Iris pigment epithelial cell (primary cell): ENCODE measurements around the gene KLHL6.
A peak's percentile ranks its signal among the peaks of the same experiment; 100 is the strongest.

ENCODE experiments used
- DNase-seq: peaks from one replicate; pipeline ENCODE4 v3.0.0-alpha.2; 2011; ENCODE audit warnings: low read depth

The KLHL6 gene

GRCh38 chr3:183566880-183567279 is 11.4 kb upstream of the KLHL6 start:
- no peak for DNase-seq

GRCh38 chr3:183564046-183564445 is 8.5 kb upstream of the KLHL6 start:
- DNase-seq: no peak

GRCh38 chr3:183563536-183563874 is 8.0 kb upstream of the KLHL6 start:
- no peak for DNase-seq

- DNase-seq: peak; percentile 21
These were observed 5.1 kb upstream of the KLHL6 start for GRCh38 chr3:183560607-183561006.

- no peak for DNase-seq
These were observed 3.0 kb upstream of the KLHL6 start for GRCh38 chr3:183558495-183558894.

- no peak for DNase-seq
These were observed 1.2 kb upstream of the KLHL6 start for GRCh38 chr3:183556722-183557121.

GRCh38 chr3:183554377-183554776 is 1.1 kb downstream of the KLHL6 start:
- DNase-seq: no peak

GRCh38 chr3:183553334-183554026 is 2.0 kb downstream of the KLHL6 start:
- DNase-seq: no peak

- no peak for DNase-seq
These were observed 3.6 kb downstream of the KLHL6 start for GRCh38 chr3:183551930-183552329.

- peak; percentile 97 for DNase-seq
These were observed 7.2 kb downstream of the KLHL6 start for GRCh38 chr3:183548262-183548769.

- no peak for DNase-seq
These were observed 8.9 kb downstream of the KLHL6 start for GRCh38 chr3:183546625-183547024.

- DNase-seq: no peak
These were observed 9.8 kb downstream of the KLHL6 start for GRCh38 chr3:183545708-183546107.

GRCh38 chr3:183542355-183542754 is 13.2 kb downstream of the KLHL6 start:
- DNase-seq: no peak

GRCh38 chr3:183541738-183542137 is 13.8 kb downstream of the KLHL6 start:
- peak; percentile 32 for DNase-seq

- no peak for DNase-seq
These were observed 14.3 kb downstream of the KLHL6 start for GRCh38 chr3:183541235-183541655.

GRCh38 chr3:183540501-183541234 is 14.8 kb downstream of the KLHL6 start:
- no peak for DNase-seq

- DNase-seq: no peak
These were observed 15.7 kb downstream of the KLHL6 start for GRCh38 chr3:183539811-183540210.

- DNase-seq: no peak
These were observed 17.0 kb downstream of the KLHL6 start for GRCh38 chr3:183538486-183538885.

GRCh38 chr3:183537295-183537730 is 18.2 kb downstream of the KLHL6 start:
- DNase-seq: peak; percentile 86

GRCh38 chr3:183536238-183536880 is 19.1 kb downstream of the KLHL6 start:
- no peak for DNase-seq

GRCh38 chr3:183534249-183534648 is 21.3 kb downstream of the KLHL6 start:
- peak; percentile 50 for DNase-seq

GRCh38 chr3:183533412-183534132 is 21.9 kb downstream of the KLHL6 start:
- DNase-seq: peak; percentile 11
